Measurements from ENCODE around the gene RSU1.
"Not testable (repeated sequence)": the region's sequence is repeated elsewhere in the genome, so short reads cannot be mapped to it uniquely, and the experiment has no call there.

RSU1 gene

GRCh38 chr10:16777473-16778370, 39.5 kb downstream of the RSU1 start:
- DNase-seq = no peak

- DNase-seq = no peak
Measured at GRCh38 chr10:16776896-16777295, 40.3 kb downstream of the RSU1 start.

DNA sequence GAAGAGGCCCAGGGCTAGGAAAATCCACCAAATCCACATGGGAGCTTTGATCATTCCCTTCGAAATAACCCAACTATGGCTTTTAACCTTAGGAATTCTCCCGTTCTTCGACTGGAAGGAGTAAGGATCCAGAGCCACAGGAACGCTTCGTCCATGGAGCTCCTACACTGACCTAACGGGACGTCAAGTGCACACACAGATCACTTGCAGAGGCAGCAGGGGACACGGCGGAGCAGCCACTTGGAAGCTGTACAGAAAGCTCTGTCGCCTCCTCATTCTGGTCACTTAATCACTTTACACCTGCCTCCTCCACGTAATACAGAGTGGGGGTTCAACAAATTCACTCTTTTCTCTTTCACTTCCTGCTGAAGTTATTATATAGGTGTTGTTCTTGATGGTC, 43.9 kb downstream of the RSU1 start:
- no peak for DNase-seq

- DNase-seq = no peak
Measured at GRCh38 chr10:16770670-16771069, 46.6 kb downstream of the RSU1 start.

DNA sequence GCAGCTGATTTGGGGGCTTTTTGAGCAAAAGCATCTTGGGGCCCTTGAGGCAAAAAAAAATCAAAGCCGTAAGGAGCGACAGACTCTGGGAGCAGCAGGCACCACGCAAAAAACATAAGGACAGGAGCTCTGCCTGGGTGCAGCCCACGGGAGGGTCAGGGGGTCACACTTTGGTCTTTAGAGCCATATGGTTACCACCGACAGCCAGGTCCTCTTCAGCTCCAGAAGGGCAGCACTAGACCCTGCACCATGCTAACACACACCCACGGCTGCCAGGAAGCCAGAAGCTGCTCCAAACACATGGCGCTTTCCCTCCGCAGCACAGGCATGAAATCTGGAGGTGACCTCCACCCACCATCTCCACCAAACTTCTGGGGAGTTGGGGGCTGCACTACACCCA, 47.1 kb downstream of the RSU1 start:
- DNase-seq = no peak

- DNase-seq = no peak
Measured at GRCh38 chr10:16769331-16769730, 47.9 kb downstream of the RSU1 start.

DNA sequence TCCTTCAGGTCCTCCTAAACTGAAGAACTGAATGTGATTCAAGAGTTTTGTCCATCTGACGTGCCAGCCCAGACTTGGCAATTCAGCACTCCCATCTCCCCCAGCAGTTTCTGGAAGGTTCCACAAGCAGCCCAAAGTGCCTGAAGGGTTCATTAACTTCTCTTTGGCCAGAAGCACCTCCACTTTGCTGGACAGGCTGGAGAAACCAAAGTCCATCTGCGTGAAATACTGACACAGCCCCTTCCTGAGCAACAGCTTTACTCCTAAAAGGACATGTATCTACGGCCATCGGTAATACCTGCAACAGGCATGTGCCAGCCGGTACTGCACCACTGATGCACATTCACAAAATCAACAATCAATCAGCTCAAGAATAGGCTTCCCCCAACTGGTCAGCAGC, 48.5 kb downstream of the RSU1 start:
- DNase-seq = no peak

DNA sequence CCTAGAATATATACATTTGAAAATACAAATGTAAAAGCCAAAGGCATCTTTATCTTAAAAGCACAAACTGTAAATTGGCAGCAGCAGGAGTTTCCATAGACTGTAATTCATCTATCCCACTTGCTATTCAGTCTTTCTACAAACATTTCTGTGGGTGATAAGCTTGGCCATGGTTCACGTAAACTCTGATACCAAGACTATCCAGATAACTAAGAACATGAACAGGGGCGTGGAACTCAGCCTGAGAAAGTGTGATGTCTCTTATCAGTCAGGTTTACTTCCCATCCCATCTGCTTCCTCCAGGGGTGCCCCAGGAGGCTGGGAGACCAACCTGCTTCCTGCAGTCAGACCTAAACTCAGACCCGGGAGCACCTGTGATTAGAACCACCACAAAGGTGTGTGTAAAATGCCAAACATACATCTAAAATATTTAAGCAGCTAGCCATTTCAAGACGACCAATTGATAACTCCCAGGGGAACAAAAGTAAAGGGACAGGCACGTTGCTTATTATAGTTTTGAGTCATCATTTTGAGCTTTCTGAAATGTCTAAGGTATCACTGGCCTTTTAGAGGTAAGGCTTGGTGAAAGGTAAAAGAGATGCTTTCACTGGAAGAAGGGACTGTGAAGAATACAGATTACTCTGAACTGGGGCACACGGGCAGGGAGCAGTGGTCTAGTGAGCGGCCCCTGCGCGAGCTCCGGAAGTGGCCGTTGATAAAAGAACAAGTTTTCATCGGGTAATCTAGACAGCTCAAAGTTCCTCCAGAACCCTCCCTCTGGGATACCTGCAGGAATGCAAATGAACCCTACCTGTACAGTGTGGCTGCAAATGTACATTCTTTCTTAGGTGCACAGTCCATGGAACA, 51.5 kb downstream of the RSU1 start:
- no peak for DNase-seq

DNA sequence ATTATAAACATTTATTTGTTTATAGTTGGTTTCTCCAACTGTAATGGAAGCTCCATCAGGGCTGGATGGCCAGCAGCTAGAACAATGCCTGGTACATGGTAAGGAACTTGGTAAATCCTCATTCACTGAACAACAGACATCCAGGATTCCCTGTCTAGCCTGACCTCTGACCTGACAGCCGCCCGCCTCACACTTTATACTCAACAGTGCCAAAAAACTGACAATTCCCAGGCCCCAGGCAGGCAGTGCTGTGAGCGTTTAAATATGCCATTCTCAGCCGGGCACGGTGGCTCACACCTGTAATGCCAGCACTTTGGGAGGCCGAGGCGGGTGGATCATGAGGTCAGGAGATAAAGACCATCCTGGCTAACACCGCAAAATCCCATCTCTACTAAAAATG, 55.9 kb downstream of the RSU1 start:
- DNase-seq = no peak

- DNase-seq = no peak
Measured at GRCh38 chr10:16756561-16757221, 60.5 kb downstream of the RSU1 start.

DNA sequence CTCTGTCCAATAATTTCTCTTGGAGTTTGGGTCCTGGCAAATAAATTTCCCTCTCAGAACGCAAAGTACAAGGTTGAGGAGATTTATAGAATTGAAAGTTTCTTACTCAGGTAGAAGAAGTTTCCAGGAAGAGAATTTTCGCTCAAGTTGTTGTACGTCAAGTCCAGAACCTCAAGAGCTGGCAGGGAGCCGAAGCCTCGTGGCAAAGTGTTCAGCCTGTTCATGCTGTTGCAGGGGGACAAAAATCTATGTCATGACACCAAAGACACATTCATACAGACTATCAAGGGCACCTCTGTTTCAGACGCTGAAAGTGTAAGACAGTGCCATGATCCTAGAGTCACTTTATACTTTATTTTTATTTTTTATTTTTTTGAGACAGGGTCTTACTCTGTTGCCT, 62.5 kb downstream of the RSU1 start:
- no peak for DNase-seq

DNA sequence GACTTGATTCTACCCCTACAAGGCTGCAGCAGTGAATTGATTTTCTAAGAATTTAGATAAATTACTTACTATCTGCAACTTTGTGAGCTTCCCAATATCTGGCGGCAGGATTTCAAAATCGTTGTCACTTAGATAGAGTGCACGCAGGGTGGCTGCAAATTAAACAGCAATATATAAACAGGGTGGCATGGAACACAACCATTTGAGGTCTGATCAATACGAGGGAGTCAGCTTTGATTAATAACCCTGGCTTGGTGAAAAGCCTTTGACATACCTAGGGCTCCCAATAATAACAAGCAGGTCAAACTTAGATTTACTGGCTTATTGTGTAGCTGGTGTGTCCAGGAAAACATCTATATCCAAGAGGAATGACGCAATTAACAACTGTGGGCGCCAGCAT, 64.4 kb downstream of the RSU1 start:
- not testable (repeated sequence) for DNase-seq

DNA sequence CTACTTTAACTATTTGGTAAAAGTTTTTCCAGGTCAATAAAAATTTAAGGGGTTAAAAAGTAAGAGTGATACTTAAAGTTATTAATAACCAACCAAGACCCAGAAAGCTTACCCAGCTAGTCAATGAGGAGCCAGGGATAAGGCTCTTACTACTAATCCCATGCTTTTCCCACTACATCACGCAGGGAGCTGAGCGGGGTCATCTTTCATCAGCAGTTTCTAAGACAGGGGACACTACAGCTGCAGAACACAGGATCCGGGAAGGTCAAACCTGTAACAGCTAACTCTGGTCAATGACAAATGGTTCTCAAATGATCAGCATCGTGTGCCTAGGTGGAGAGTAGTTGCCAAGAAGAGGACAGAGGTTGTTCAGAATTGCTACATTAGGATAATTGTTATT, 65.1 kb downstream of the RSU1 start:
- no peak for DNase-seq

- no peak for DNase-seq
Measured at GRCh38 chr10:16751244-16751643, 66.0 kb downstream of the RSU1 start.

DNA sequence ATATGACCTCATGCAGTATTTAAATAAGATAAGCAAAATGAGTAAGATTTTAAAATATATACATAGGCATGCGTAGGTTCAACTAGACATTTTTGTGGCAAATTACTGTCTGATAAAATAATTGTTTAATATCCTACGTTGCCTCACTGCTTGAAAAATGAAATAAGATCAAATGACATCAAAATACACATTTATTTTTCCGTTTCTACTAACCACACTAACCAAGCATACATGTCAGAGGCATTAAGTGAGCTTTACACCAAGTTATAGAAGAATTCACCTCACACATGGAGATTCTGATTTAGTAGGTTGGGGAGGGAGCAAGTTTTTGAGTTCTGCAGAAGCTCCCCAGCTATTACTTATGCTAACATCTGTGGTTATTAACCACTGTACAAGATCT, 66.8 kb downstream of the RSU1 start:
- DNase-seq = no peak

DNA sequence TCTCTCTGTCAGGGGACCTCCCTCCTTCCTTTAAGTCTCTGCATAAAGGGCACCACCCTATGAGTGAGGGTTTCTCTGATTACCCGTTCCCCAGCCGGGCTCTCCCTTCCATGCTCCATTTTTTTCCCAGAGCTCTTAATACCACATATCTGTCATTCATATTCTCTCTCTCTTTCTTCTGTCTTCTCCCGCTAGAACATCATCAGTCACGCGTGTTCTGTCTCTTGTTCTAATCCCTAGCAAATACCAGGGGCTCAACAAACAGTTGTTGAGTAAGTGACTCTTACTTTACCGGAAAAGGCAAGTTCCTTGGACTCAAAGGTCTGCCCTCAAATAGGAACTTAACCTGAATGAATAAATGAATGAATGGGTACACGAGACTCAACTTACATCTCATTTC, 68.5 kb downstream of the RSU1 start:
- no peak for DNase-seq

GRCh38 chr10:16746856-16747255, 70.4 kb downstream of the RSU1 start:
- no peak for DNase-seq

- no peak for DNase-seq
Measured at GRCh38 chr10:16745061-16745460, 72.2 kb downstream of the RSU1 start.

DNA sequence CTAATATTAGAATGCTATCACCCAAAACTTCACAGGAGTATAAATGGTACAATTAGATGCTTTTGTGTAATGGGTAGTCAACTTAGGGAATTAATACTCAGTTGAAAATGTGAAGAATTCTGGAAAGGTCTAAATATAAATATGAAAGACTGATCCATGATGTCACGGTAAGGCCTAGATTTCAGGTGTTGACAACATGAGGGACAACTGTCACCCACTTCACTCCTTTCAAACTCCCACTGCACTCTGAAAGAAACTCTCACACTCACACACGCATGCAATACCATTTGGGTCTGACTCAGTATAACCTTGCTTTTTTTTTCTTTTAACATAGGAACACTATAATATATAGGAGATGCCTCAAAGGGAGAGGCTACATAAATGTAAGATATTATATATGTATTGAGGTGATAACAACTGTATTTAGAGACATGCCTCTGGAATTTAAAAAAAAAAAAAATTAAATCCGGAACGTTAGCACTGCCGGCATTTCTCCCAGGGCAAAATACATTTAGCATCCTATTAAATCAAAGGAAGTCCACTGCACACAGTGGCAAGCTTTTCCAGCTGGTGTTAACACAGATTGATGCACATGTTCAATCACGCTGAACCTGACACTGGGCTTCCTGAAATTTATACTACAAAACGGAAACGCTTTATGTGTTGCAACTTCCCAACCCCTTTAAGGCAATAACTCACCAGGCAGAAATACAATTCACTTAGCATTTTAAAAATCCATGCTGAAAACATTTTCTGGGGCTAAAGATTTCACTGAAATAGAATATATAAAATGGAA, 74.9 kb downstream of the RSU1 start:
- DNase-seq = no peak

DNA sequence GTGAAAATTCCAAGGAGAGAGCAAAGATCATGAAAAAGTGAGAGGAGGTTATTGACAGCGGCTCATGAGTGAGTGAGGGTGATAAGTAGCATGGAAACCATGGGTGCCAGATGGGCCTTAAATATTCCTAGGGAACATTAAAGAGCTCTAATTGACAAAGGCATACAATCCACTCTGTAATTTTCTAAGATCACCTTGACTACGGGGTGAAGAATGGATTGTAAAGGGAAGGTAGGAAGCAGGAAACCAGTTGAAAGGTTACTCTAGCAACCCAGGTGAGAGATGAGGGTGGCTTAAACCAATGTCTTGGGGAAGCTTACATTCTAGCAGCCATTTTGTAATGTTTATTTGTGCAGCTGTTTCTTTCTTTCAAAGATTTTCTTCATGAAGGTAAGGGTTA, 75.7 kb downstream of the RSU1 start:
- DNase-seq = no peak

- no peak for DNase-seq
Measured at GRCh38 chr10:16737420-16737819, 79.8 kb downstream of the RSU1 start.

- DNase-seq = no peak
Measured at GRCh38 chr10:16735671-16736070, 81.6 kb downstream of the RSU1 start.

- no peak for DNase-seq
Measured at GRCh38 chr10:16732376-16732775, 84.8 kb downstream of the RSU1 start.
